Measurements from ENCODE around the gene IRS1. TPM values are rescaled to one million over a fixed set of nuclear protein-coding genes. Genes with fewer than 3 reads are reported as not detected.

The IRS1 gene
- total RNA-seq, 1 donor from 2014 or later: 33.8 TPM

GRCh38 chr2:226829721-226830631 is 30.4 kb upstream of the IRS1 start:
- no peak for ATAC-seq
- intact Hi-C loops (cut with DNase I): no loop called here

GRCh38 chr2:226828191-226828590 is 28.6 kb upstream of the IRS1 start:
- no peak for ATAC-seq
- no peak for DNase-seq (ENCODE audit: low spot score)
- intact Hi-C loops (cut with DNase I): no loop called here

More at GRCh38 chr2:226829721-226830631, 30.4 kb upstream of the IRS1 start:
- DNase-seq (ENCODE audit: low spot score): no peak

GRCh38 chr2:226825056-226825455 is 25.4 kb upstream of the IRS1 start:
- intact Hi-C loops (cut with DNase I): no loop called here
- DNase-seq (ENCODE audit: low spot score): no peak
- ATAC-seq: no peak

- DNase-seq (ENCODE audit: low spot score): no peak
- intact Hi-C loops (cut with DNase I): no loop called here
- ATAC-seq: no peak
Observed at GRCh38 chr2:226818930-226819329, 19.3 kb upstream of the IRS1 start.

GRCh38 chr2:226813148-226813701 is 13.6 kb upstream of the IRS1 start:
- no peak for ATAC-seq
- no peak for DNase-seq (ENCODE audit: low spot score)
- intact Hi-C loops (cut with DNase I): no loop called here

GRCh38 chr2:226803410-226803809 is 3.8 kb upstream of the IRS1 start:
- intact Hi-C loops (cut with DNase I): loop anchor here (5.0 kb wide), 1 partner anchor 1136 kb away; no protein-coding TSS in a partner anchor
- DNase-seq (ENCODE audit: low spot score) (no peak), ATAC-seq (no peak)

- DNase-seq (ENCODE audit: low spot score) (no peak), ATAC-seq (peak; percentile 53)
- intact Hi-C loops (cut with DNase I): loop anchor here (5.0 kb wide), 1 partner anchor 1135 kb away; no protein-coding TSS in a partner anchor
Observed at GRCh38 chr2:226802573-226802972, 3.0 kb upstream of the IRS1 start.

- intact Hi-C loops (cut with DNase I): loop anchor here (5.0 kb wide), 1 partner anchor 1134 kb away; no protein-coding TSS in a partner anchor
- peak; percentile 75 for ATAC-seq
- DNase-seq (ENCODE audit: low spot score): peak; percentile 84
Observed at GRCh38 chr2:226800941-226801784, 1.5 kb upstream of the IRS1 start.

GRCh38 chr2:226799976-226800940 is 638 bp upstream of the IRS1 start:
- no peak for ATAC-seq
- peak; percentile 75 for DNase-seq (ENCODE audit: low spot score)
- intact Hi-C loops (cut with DNase I): loop anchor here (5.0 to 10.0 kb wide), 2 partner anchors 575 to 1133 kb away; no protein-coding TSS in a partner anchor

- DNase-seq (ENCODE audit: low spot score): peak; percentile 60
- intact Hi-C loops (cut with DNase I): loop anchor here (10.0 kb wide), 1 partner anchor 574 kb away; no protein-coding TSS in a partner anchor
- peak; percentile 8 for ATAC-seq
Observed at GRCh38 chr2:226798422-226799210, 1.0 kb downstream of the IRS1 start.

GRCh38 chr2:226797989-226798421 is 1.6 kb downstream of the IRS1 start:
- DNase-seq (ENCODE audit: low spot score) (peak; percentile 61), ATAC-seq (no peak)
- intact Hi-C loops (cut with DNase I): loop anchor here (10.0 kb wide), 1 partner anchor 573 kb away; no protein-coding TSS in a partner anchor

- DNase-seq (ENCODE audit: low spot score) (peak; percentile 59), ATAC-seq (no peak)
- intact Hi-C loops (cut with DNase I): loop anchor here (10.0 kb wide), 1 partner anchor 573 kb away; no protein-coding TSS in a partner anchor
Observed at GRCh38 chr2:226797289-226797988, 2.2 kb downstream of the IRS1 start.

GRCh38 chr2:226796840-226797288 is 2.8 kb downstream of the IRS1 start:
- ATAC-seq: no peak
- no peak for DNase-seq (ENCODE audit: low spot score)
- intact Hi-C loops (cut with DNase I): loop anchor here (10.0 kb wide), 1 partner anchor 572 kb away; no protein-coding TSS in a partner anchor

GRCh38 chr2:226796012-226796839 is 3.4 kb downstream of the IRS1 start:
- no peak for ATAC-seq
- DNase-seq (ENCODE audit: low spot score): no peak
- intact Hi-C loops (cut with DNase I): loop anchor here (10.0 kb wide), 1 partner anchor 571 kb away; no protein-coding TSS in a partner anchor

GRCh38 chr2:226795281-226796011 is 4.2 kb downstream of the IRS1 start:
- no peak for ATAC-seq
- intact Hi-C loops (cut with DNase I): loop anchor here (10.0 kb wide), 1 partner anchor 571 kb away; no protein-coding TSS in a partner anchor
- no peak for DNase-seq (ENCODE audit: low spot score)

Measured in sciatic nerve (tissue), 2 donors.